Activated CD4-positive, alpha-beta memory T cell treated with anti-CD3 and anti-CD28 coated beads, Interleukin-2, amount 10 ng/mL, durations not matched to agents 7 days and 5 days (primary cell): ENCODE measurements around the gene GFOD2. TPM values are rescaled to one million over a fixed set of nuclear protein-coding genes. Genes with fewer than 3 reads are reported as not detected.

Experiments
- CTCF ChIA-PET: fragments of 350-600 bp; sonication (Branson Sonifier 250); formaldehyde crosslinking; loops from one replicate; lab custom pipeline; 2021; ENCODE audit warnings: antibody characterized with exemption, inconsistent platforms; lab: Charles Lee
- POLR2A ChIA-PET: fragments of 350-600 bp; sonication (Branson Sonifier 250); formaldehyde crosslinking; loops from one replicate; lab custom pipeline; 2021; ENCODE audit warnings: antibody characterized with exemption; lab: Charles Lee
- DNase-seq: peaks from one replicate; pipeline ENCODE4 v3.0.0-alpha.2; 2020
- H3K27ac Mint-ChIP-seq: one replicate; pipeline ENCODE4 v1.8.0; 2021; ENCODE audit warnings: mild to moderate bottlenecking, mixed read lengths
- H3K27me3 Mint-ChIP-seq: one replicate; pipeline ENCODE4 v1.8.0; 2021; ENCODE audit warnings: mixed read lengths
- H3K36me3 Mint-ChIP-seq: one replicate; pipeline ENCODE4 v1.8.0; 2021; ENCODE audit warnings: low read depth, mixed read lengths
- H3K4me1 Mint-ChIP-seq: one replicate; pipeline ENCODE4 v1.8.0; 2021; ENCODE audit warnings: mixed read lengths
- H3K4me3 Mint-ChIP-seq: one replicate; pipeline ENCODE4 v1.8.0; 2021; ENCODE audit warnings: mild to moderate bottlenecking, mixed read lengths
- H3K9me3 Mint-ChIP-seq: one replicate; pipeline ENCODE4 v1.8.0; 2021; ENCODE audit warnings: mixed read lengths
- total RNA-seq, 2 experiments: library from RNA; stranded (reverse); gene quantifications; one replicate each; pipeline ENCODE4 v1.2.3, GENCODE V29; 2021

GFOD2 gene
- total RNA-seq, 2 experiments from 2014 or later = 13.0 to 14.9 TPM

GRCh38 chr16:67637625-67638024, 81.5 kb downstream of the GFOD2 start:
- no peaks in the 10 kb centered on the region for H3K9me3 Mint-ChIP-seq
- POLR2A ChIA-PET = no interaction called here

DNA sequence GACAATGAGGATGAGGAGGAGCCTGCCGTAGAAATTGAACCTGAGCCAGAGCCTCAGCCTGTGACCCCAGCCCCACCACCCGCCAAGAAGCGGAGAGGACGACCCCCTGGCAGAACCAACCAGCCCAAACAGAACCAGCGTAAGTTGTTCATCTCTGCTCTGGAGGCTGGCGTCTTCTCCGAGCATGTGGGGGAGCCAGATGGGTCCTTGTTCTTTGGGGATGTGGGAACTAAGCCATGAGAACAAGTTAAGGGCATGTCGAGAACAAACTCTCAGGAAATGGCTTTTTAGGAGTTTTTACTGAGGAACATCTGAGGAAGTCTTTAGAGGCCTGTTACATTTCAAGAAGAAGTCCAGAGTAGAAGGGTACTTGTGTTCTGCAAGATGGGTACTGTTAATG, 82.4 kb downstream of the GFOD2 start:
- POLR2A ChIA-PET = no interaction called here
- Mint-ChIP-seq H3K27ac (no peak overlapping the region), H3K4me1 (no peaks in the 10 kb centered on the region), H3K36me3 (peaks cover 47% of the 10 kb centered on the region), H3K4me3 (no peak overlapping the region), H3K27me3 (no peaks in the 10 kb centered on the region), H3K9me3 (no peaks in the 10 kb centered on the region)
- no peak for DNase-seq
- CTCF ChIA-PET = interaction anchor here (0.7 kb wide), 1 partner anchor 116 kb away, joined by 3 read pairs; no protein-coding TSS in a partner anchor

More at GRCh38 chr16:67637625-67638024, 81.5 kb downstream of the GFOD2 start:
- DNase-seq = no peak
- CTCF ChIA-PET = interaction anchor here (0.6 to 1.6 kb wide), 4 partner anchors 73 to 482 kb away, joined by 3 to 6 read pairs (median 3); no protein-coding TSS in a partner anchor
- no peak overlapping the region for H3K27ac Mint-ChIP-seq
- H3K4me3 Mint-ChIP-seq = no peak overlapping the region
- H3K36me3 Mint-ChIP-seq = peaks cover 39% of the 10 kb centered on the region
- H3K27me3 Mint-ChIP-seq = no peaks in the 10 kb centered on the region
- H3K4me1 Mint-ChIP-seq = no peaks in the 10 kb centered on the region

DNA sequence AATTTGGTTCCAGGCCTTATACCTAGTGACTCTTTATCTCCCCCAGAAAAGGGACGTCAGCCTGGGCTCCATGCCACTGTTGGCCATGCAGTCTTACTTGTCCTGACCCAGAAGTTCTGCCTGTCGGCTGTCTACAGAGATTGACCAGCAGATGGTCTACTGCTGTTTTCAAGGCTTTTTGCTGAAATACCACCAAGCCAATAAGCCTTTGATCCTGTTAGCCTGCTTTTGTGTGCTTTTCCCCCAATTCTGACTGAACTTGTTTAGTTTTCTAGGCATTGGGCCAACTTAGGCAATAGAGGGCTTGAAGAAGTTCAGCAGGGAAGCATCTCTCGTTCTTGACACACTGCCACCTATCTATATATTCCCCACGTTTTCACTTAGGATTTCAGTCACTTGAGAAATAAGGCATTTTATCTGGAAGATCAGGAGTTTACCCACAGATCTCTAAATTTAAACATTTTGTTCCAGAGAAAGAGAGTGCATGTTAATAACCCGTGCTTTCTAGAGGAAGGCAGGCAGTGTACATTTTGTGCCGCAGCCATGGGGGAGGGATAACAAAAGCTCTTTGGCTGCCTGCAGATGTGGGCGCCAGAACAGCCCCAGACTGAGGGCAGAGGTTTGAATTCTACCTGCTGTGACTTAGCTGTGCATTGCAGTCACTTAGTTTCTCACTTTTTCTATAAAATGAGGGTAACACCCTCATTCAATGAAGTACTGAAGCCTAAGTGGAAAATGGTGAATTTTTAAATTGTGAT, 86.5 kb downstream of the GFOD2 start:
- Mint-ChIP-seq H3K27ac (peak overlapping the region; percentile 21), H3K27me3 (no peaks in the 10 kb centered on the region), H3K4me3 (no peak overlapping the region), H3K9me3 (no peaks in the 10 kb centered on the region), H3K36me3 (peaks cover 51% of the 10 kb centered on the region), H3K4me1 (no peaks in the 10 kb centered on the region)
- POLR2A ChIA-PET = interaction anchor here (1.3 kb wide), 1 partner anchor 12 kb away, joined by 6 read pairs; the partner anchor contains the start of gene CARMIL2
- CTCF ChIA-PET = interaction anchor here (0.6 to 2.8 kb wide), 8 partner anchors 11 to 112 kb away, joined by 3 to 11 read pairs (median 6); partner anchors contain the start of genes CARMIL2 and CTCF
- no peak for DNase-seq

DNA sequence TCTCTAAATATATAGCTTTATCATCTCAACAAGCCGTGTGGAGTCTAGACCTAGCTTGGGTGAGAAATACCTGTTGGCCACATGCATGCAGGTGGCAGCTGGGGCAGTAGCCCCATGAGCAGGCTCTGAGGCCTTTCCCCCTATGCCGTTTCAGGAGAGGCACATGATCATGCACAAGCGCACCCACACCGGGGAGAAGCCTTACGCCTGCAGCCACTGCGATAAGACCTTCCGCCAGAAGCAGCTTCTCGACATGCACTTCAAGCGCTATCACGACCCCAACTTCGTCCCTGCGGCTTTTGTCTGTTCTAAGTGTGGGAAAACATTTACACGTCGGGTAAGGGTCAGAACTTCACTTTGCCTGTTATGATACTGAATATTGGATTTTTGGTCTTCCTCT, 90.9 kb downstream of the GFOD2 start:
- CTCF ChIA-PET = interaction anchor here (0.6 to 3.0 kb wide), 5 partner anchors 11 to 107 kb away, joined by 3 to 9 read pairs (median 4); no protein-coding TSS in a partner anchor
- H3K36me3 Mint-ChIP-seq = peaks cover 59% of the 10 kb centered on the region

More for the DNA sequence above, 90.9 kb downstream of the GFOD2 start:
- Mint-ChIP-seq H3K9me3 (no peaks in the 10 kb centered on the region), H3K4me1 (no peaks in the 10 kb centered on the region), H3K27me3 (no peaks in the 10 kb centered on the region), H3K27ac (no peak overlapping the region), H3K4me3 (no peak overlapping the region)
- POLR2A ChIA-PET = interaction anchor here (0.9 kb wide), 1 partner anchor 16 kb away, joined by 3 read pairs; the partner anchor contains the start of gene CARMIL2
- DNase-seq = no peak

Other genes with a start within 250 kb of the GFOD2 start
- 10 to 100 TPM; 52.8 to 59.5 TPM for gene ATP6V0D1, start 238.2 kb downstream of the GFOD2 start, total RNA-seq
- gene AGRP, start 235.8 kb downstream of the GFOD2 start, total RNA-seq = not detected
- gene RIPOR1, start 190.5 kb downstream of the GFOD2 start, total RNA-seq = 10 to 100 TPM; 24.6 to 32.7 TPM
- 10 to 100 TPM; 74.9 to 76.9 TPM for gene CTCF, start 156.8 kb downstream of the GFOD2 start, total RNA-seq
- gene CARMIL2, start 74.2 kb downstream of the GFOD2 start, total RNA-seq = 100 to 1,000 TPM; 132 to 142 TPM
- 10 to 100 TPM; 43.5 to 44.1 TPM for gene ACD, start 59.1 kb downstream of the GFOD2 start, total RNA-seq
- gene PARD6A, start 58.4 kb downstream of the GFOD2 start, total RNA-seq = 10 to 100 TPM; 12.2 to 14.0 TPM
- gene ENKD1, start 52.6 kb downstream of the GFOD2 start, total RNA-seq = 1 to 10 TPM; 7.4 to 8.1 TPM
- 1 to 10 TPM; 2.9 to 4.3 TPM for gene C16orf86, start 52.5 kb downstream of the GFOD2 start, total RNA-seq
- gene RANBP10, start 87.2 kb upstream of the GFOD2 start, total RNA-seq = 10 to 100 TPM; 23.2 to 24.3 TPM
- gene TSNAXIP1, start 87.6 kb upstream of the GFOD2 start, total RNA-seq = under 1 TPM; 0.20 to 0.25 TPM
- gene THAP11, start 123.0 kb upstream of the GFOD2 start, total RNA-seq = 10 to 100 TPM; 40.6 to 42.3 TPM
- 100 to 1,000 TPM in 1 of 2 experiments, 10 to 100 TPM in 1; 96.4 to 101 TPM for gene NUTF2, start 127.6 kb upstream of the GFOD2 start, total RNA-seq
- gene CENPT, start 128.4 kb upstream of the GFOD2 start, total RNA-seq = 10 to 100 TPM; 50.2 to 53.5 TPM
- 10 to 100 TPM; 98.4 to 99.3 TPM for gene EDC4, start 153.7 kb upstream of the GFOD2 start, total RNA-seq
- gene NRN1L, start 165.6 kb upstream of the GFOD2 start, total RNA-seq = 1 to 10 TPM in 1 of 2 experiments, under 1 TPM in 1; 0.76 to 1.3 TPM
- gene PSKH1, start 173.9 kb upstream of the GFOD2 start, total RNA-seq = 10 to 100 TPM; 19.0 TPM
- 1 to 10 TPM; 4.5 to 5.0 TPM for gene CTRL, start 212.5 kb upstream of the GFOD2 start, total RNA-seq
- gene PSMB10, start 217.5 kb upstream of the GFOD2 start, total RNA-seq = 100 to 1,000 TPM; 236 to 241 TPM
- gene LCAT, start 224.8 kb upstream of the GFOD2 start, total RNA-seq = 10 to 100 TPM; 10.7 to 14.8 TPM
- gene SLC12A4, start 249.3 kb upstream of the GFOD2 start, total RNA-seq = 10 to 100 TPM; 37.9 to 40.0 TPM